Right lobe of liver (tissue), 6 donors: ENCODE data around the gene YIPF4. TPM values are rescaled to one million over a fixed set of nuclear protein-coding genes. Genes with fewer than 3 reads are reported as not detected.
A peak's percentile ranks its signal among the peaks of the same experiment; 100 is the strongest.
"Not testable (repeated sequence)": the region's sequence is repeated elsewhere in the genome, so short reads cannot be mapped to it uniquely, and the experiment has no call there.

Experiments
- ATAC-seq, 4 donors: fragments of 200-7000 bp; cut with Tn5 transposase; one replicate each; pipeline ENCODE4 v1.9.1; 2020; ENCODE audit warnings: mild to moderate bottlenecking in 4 of 4, moderate library complexity in 4 of 4
- DNase-seq, 3 donors: peaks; one replicate each; pipeline ENCODE4 v3.0.0-alpha.2; 2020
- H3K27ac ChIP-seq, 3 donors: fragments of 200-600 bp; one replicate each; pipeline ENCODE4 v1.8.0; 2022
- H3K27me3 ChIP-seq, 2 donors: fragments of 200-600 bp; one replicate each; pipeline ENCODE4 v1.8.0; 2022
- H3K36me3 ChIP-seq, 4 donors: fragments of 200-600 bp; sonication (generic) in 1 of 4; one replicate each; pipeline versions ENCODE4 v1.5.1 to v1.8.0; 2017 to 2022; ENCODE audit warnings: control low read depth in 1 of 4
- H3K4me1 ChIP-seq, 4 donors: fragments of 200-600 bp; sonication (generic) in 1 of 4; one replicate each; pipeline versions ENCODE4 v1.5.1 to v1.8.0; 2017 to 2022; ENCODE audit warnings: control low read depth in 1 of 4
- H3K4me3 ChIP-seq, 3 donors: fragments of 200-600 bp; one replicate each; pipeline ENCODE4 v1.8.0; 2022
- H3K9me3 ChIP-seq, 4 donors: fragments of 200-600 bp; sonication (generic) in 1 of 4; one replicate each; pipeline versions ENCODE4 v1.5.1 to v1.8.0; 2017 to 2022; ENCODE audit warnings: control low read depth in 1 of 4
- CTCF ChIP-seq, 4 donors: fragments of 200-600 bp in 3 of 4; fragments of 450-650 bp in 1 of 4; IDR thresholded peaks; one replicate each; pipeline versions ENCODE4 v1.5.1 to v1.8.0; 2016 to 2022; ENCODE audit warnings: antibody characterized with exemption in 4 of 4, mild to moderate bottlenecking in 2 of 4
- POLR2A ChIP-seq: fragments of 450-650 bp; IDR thresholded peaks from one replicate; pipeline ENCODE4 v1.6.1; 2017; ENCODE audit warnings: antibody characterized with exemption, mild to moderate bottlenecking
- WGBS: methylation state at CpG from one replicate; pipeline ENCODE4 v1.1.6; 2018; ENCODE audit warnings: low coverage, low lambda C conversion rate; ENCODE audit not compliant: insufficient coverage; ENCODE audit errors: missing lambda C conversion rate; 5-methylcytosine and 5-hydroxymethylcytosine counted together
- intact Hi-C, 2 donors: fragments of 100-400 bp; cut with DNase I; formaldehyde crosslinking; loops; one replicate each; pipeline versions ENCODE4 v1.11.2 to v1.14.1; 2022
- total RNA-seq, 6 experiments: library from RNA; depleted of rRNA in 2 of 6; stranded (reverse); fragments of >200 nt in 2 of 6; fragmentation: NEBNext Ultra II Directional in 3 of 6; extraction: Animal tissue kit (Norgen Biotek cat#: 25700) in 3 of 6; gene quantifications; one replicate each; pipeline versions ENCODE4 v1.1.0 to v1.2.4, GENCODE V29; 2016 to 2023
- donor health status: DM: no; HTN: yes; CAD: no.
- donor health status: DM: no; HTN: no; CAD: no.
- donor health status: DM: no; HTN: no; CAD: no.
- donor health status: DM: no; HTN: yes; CAD: no.
- donor health status: DM: no; HTN: yes; CAD: no.

The YIPF4 gene
- total RNA-seq, 6 experiments from 2014 or later, result 8.8 to 49.3 (median 29.9) TPM

- TF ChIP-seq POLR2A (no peak), CTCF (IDR thresholded peaks at IDR 0.05) (no peak)
- Histone ChIP-seq H3K4me3 (no peak overlapping the region), H3K27me3 (no peaks in the 10 kb centered on the region), H3K36me3 (peaks cover 0 to 4% (median 0%) of the 10 kb centered on the region in 4 donors), H3K27ac (no peak overlapping the region), H3K4me1 (no peaks in the 10 kb centered on the region), H3K9me3 (no peaks in the 10 kb centered on the region)
- ATAC-seq (no peak), DNase-seq (no peak)
- intact Hi-C loops, result no loop called here
- 87% methylated on average over 4 of the region's 7 CpGs for WGBS
These were observed 32.9 kb downstream of the YIPF4 start for GRCh38 chr2:32310577-32310976.

- H3K27me3 ChIP-seq, result no peaks in the 10 kb centered on the region
- no peak for ATAC-seq
- no peak for DNase-seq
- TF ChIP-seq POLR2A (no peak), CTCF (IDR thresholded peaks at IDR 0.05) (no peak)
- no peaks in the 10 kb centered on the region for H3K4me1 ChIP-seq
- intact Hi-C loops, result no loop called here
- H3K9me3 ChIP-seq, result no peaks in the 10 kb centered on the region
- H3K36me3 ChIP-seq, result no peaks in the 10 kb centered on the region
- no peak overlapping the region for H3K27ac ChIP-seq
- no peak overlapping the region for H3K4me3 ChIP-seq
- WGBS, result 100% methylated on average over 1 of the region's 1 CpG
These were observed 37.2 kb downstream of the YIPF4 start for GRCh38 chr2:32314886-32315285.

- H3K36me3 ChIP-seq, H3K27me3 ChIP-seq, DNase-seq, intact Hi-C loops, H3K9me3 ChIP-seq: not testable (repeated sequence)
- 38% methylated on average over 1 of the region's 1 CpG for WGBS
- Histone ChIP-seq H3K27ac (peak overlapping the region; percentile 65 to 80 (median 68)), H3K4me1 (peaks cover 0 to 33% (median 5%) of the 10 kb centered on the region in 4 donors), H3K4me3 (peak overlapping the region in 2 of 3 donors; percentile 29 to 39)
- ATAC-seq, result peak in 1 of 4 donors; percentile 32
These were observed 51.0 kb downstream of the YIPF4 start for GRCh38 chr2:32328679-32329078.

GRCh38 chr2:32329180-32329980 is 51.7 kb downstream of the YIPF4 start:
- Histone ChIP-seq H3K4me1 (peaks cover 0 to 33% (median 5%) of the 10 kb centered on the region in 4 donors), H3K27ac (peak overlapping the region; percentile 65 to 80 (median 68)), H3K4me3 (peak overlapping the region in 2 of 3 donors; percentile 29 to 39)
- intact Hi-C loops, H3K9me3 ChIP-seq, DNase-seq, H3K36me3 ChIP-seq, H3K27me3 ChIP-seq: not testable (repeated sequence)
- WGBS, result 26% methylated on average over 11 of the region's 14 CpGs
- ATAC-seq, result peak; percentile 87 to 93 (median 92)

- WGBS, result 63% methylated on average over 2 of the region's 2 CpGs
- Histone ChIP-seq H3K36me3 (no peaks in the 10 kb centered on the region), H3K27ac (peak overlapping the region in 2 of 3 donors; percentile 68 to 80), H3K27me3 (no peaks in the 10 kb centered on the region), H3K4me3 (no peak overlapping the region), H3K4me1 (peaks cover 0 to 33% (median 5%) of the 10 kb centered on the region in 4 donors), H3K9me3 (no peaks in the 10 kb centered on the region)
- DNase-seq, result no peak
- intact Hi-C loops, result no loop called here
- ATAC-seq, result no peak
- TF ChIP-seq CTCF (IDR thresholded peaks at IDR 0.05), result no peak
- no peak for TF ChIP-seq POLR2A
These were observed 52.4 kb downstream of the YIPF4 start for GRCh38 chr2:32330136-32330535.
